HG03097 (cell line): ENCODE results near the gene SRRM3.
"Not testable (repeated sequence)": the region's sequence is repeated elsewhere in the genome, so short reads cannot be mapped to it uniquely, and the experiment has no call there.

Experiments
- ATAC-seq: cut with Tn5 transposase; IDR thresholded peaks from one replicate; pipeline ENCODE4 v1.9.1; 2021; ENCODE audit not compliant: unreplicated experiment, low FRiP score

SRRM3 gene

GRCh38 chr7:76335417-76335816 is 133.7 kb downstream of the SRRM3 start:
- not testable (repeated sequence) for ATAC-seq

DNA sequence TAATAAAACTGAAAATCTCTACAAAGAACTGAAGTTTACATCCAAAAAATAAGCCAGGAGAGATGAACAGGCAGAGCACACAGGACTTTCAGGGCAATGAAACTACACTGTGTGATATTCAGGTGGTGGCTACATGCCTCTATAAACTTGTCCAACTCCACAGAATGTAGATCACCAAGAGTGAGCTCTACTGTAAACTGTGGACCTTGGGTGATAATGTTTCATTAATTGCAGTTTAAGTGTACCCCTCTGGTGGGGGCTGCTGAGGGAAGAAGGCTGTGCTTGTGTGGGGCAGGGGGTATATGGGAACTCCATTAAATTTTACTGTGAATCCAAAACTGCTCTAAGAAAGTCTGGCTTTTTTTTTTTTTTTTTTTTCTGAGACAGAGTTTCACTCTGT is 134.4 kb downstream of the SRRM3 start:
- no peak for ATAC-seq
